Naive thymus-derived CD4-positive, alpha-beta T cell (primary cell): Measurements from ENCODE around the gene CGNL1. TPM values are rescaled to one million over a fixed set of nuclear protein-coding genes. Genes with fewer than 3 reads are reported as not detected.

Experiments used
- ATAC-seq: fragments of 150-1000 bp; cut with Tn5 transposase; 2 replicates; pipeline ENCODE4 v1.10.0; 2021; ENCODE audit warnings: mild to moderate bottlenecking, moderate library complexity
- CTCF ChIA-PET: fragments of 350-600 bp; sonication (Branson Sonifier 250); formaldehyde crosslinking; loops from one replicate; lab custom pipeline; 2021; ENCODE audit warnings: antibody characterized with exemption; lab: Charles Lee
- POLR2A ChIA-PET: fragments of 350-600 bp; sonication (Branson Sonifier 250); formaldehyde crosslinking; loops from one replicate; lab custom pipeline; 2021; ENCODE audit warnings: antibody characterized with exemption, inconsistent platforms; lab: Charles Lee
- DNase-seq, 9 donors: peaks; one replicate each; pipeline versions ENCODE4 v3.0.0 to v3.0.0-alpha.2; 2020 to 2022; ENCODE audit warnings: mixed read lengths in 1 of 9
- H3K27ac ChIP-seq: one replicate; pipeline ENCODE4 v1.7.0; 2013; ENCODE audit warnings: mild to moderate bottlenecking, low read depth, low read length, moderate library complexity
- H3K27me3 ChIP-seq, 2 donors: one replicate each; pipeline ENCODE4 v1.7.0; 2013; ENCODE audit warnings: low read length in 2 of 2, mild to moderate bottlenecking in 2 of 2, moderate library complexity in 2 of 2; ENCODE audit not compliant: control insufficient read depth in 2 of 2, insufficient read depth in 2 of 2
- H3K36me3 ChIP-seq, 3 experiments: 1 replicate in 2 of 3; 2 replicates in 1 of 3; pipeline ENCODE4 v1.7.0; 2013; ENCODE audit warnings: low read length in 3 of 3, mild to moderate bottlenecking in 3 of 3, moderate library complexity in 1 of 3; ENCODE audit not compliant: insufficient read depth in 3 of 3, control insufficient read depth in 2 of 3
- H3K4me1 ChIP-seq, 2 donors: one replicate each; pipeline ENCODE4 v1.7.0; 2013; ENCODE audit warnings: low read length in 2 of 2, mild to moderate bottlenecking in 2 of 2, moderate library complexity in 1 of 2; ENCODE audit not compliant: control insufficient read depth in 2 of 2, insufficient read depth in 2 of 2
- H3K4me3 ChIP-seq: 2 replicates; pipeline ENCODE4 v1.7.0; 2013; ENCODE audit warnings: mild to moderate bottlenecking, low read length
- H3K9me3 ChIP-seq, 3 experiments: 1 replicate in 2 of 3; 2 replicates in 1 of 3; pipeline ENCODE4 v1.7.0; 2013; ENCODE audit warnings: low read length in 3 of 3; ENCODE audit not compliant: control insufficient read depth in 2 of 3
- H3K27ac Mint-ChIP-seq, 9 donors: one replicate each; pipeline ENCODE4 v1.8.0; 2020 to 2022; ENCODE audit warnings: mixed read lengths in 9 of 9, mild to moderate bottlenecking in 8 of 9, moderate library complexity in 5 of 9, inconsistent platforms in 2 of 9
- H3K27me3 Mint-ChIP-seq, 5 donors: one replicate each; pipeline ENCODE4 v1.8.0; 2021 to 2022; ENCODE audit warnings: mixed read lengths in 5 of 5, mild to moderate bottlenecking in 1 of 5
- H3K36me3 Mint-ChIP-seq, 5 donors: one replicate each; pipeline ENCODE4 v1.8.0; 2020 to 2022; ENCODE audit warnings: mixed read lengths in 5 of 5, mild to moderate bottlenecking in 3 of 5, inconsistent platforms in 1 of 5
- H3K4me1 Mint-ChIP-seq, 7 donors: one replicate each; pipeline ENCODE4 v1.8.0; 2020 to 2022; ENCODE audit warnings: mixed read lengths in 7 of 7, mild to moderate bottlenecking in 3 of 7, inconsistent platforms in 1 of 7
- H3K4me3 Mint-ChIP-seq, 10 donors: one replicate each; pipeline ENCODE4 v1.8.0; 2020 to 2022; ENCODE audit warnings: mild to moderate bottlenecking in 10 of 10, mixed read lengths in 10 of 10, moderate library complexity in 6 of 10, inconsistent platforms in 2 of 10
- H3K9me3 Mint-ChIP-seq, 11 donors: one replicate each; pipeline ENCODE4 v1.8.0; 2020 to 2022; ENCODE audit warnings: mixed read lengths in 11 of 11, mild to moderate bottlenecking in 4 of 11, inconsistent platforms in 1 of 11, moderate library complexity in 1 of 11
- intact Hi-C, 2 donors: fragments of 100-400 bp; cut with micrococcal nuclease; formaldehyde crosslinking; loops; one replicate each; pipeline ENCODE4 v1.15.1; 2023
- polyA plus RNA-seq, 2 donors: library from polyadenylated mRNA; unstranded; fragments of 300-500 nt; fragmentation: Illumina TruSeq; gene quantifications; one replicate each; pipeline ENCODE4 v1.2.3, GENCODE V29; 2021
- total RNA-seq, 6 experiments: library from RNA in 5 of 6; stranded (reverse) in 5 of 6; gene quantifications; 1 replicate in 5 of 6; 2 replicates in 1 of 6; pipeline ENCODE4 v1.2.3 and lab custom pipeline; 2021 to 2026

CGNL1 gene
- total and polyA plus RNA-seq, 7 experiments from 2014 or later = not detected

GRCh38 chr15:57411945-57412768 lies 35.9 kb downstream of the CGNL1 start:
- H3K4me3 Mint-ChIP-seq = no peak overlapping the region
- DNase-seq = no peak
- H3K27ac Mint-ChIP-seq = no peak overlapping the region
- no peaks in the 10 kb centered on the region for H3K36me3 ChIP-seq
- H3K4me3 ChIP-seq = no peak overlapping the region
- H3K36me3 Mint-ChIP-seq = no peaks in the 10 kb centered on the region
- ChIA-PET POLR2A (no interaction called here), CTCF (no interaction called here)
- no peaks in the 10 kb centered on the region for H3K9me3 Mint-ChIP-seq
- peaks cover 8 to 23% (median 10%) of the 10 kb centered on the region in 5 donors for H3K27me3 Mint-ChIP-seq
- no peak for ATAC-seq
- intact Hi-C loops = no loop called here
- no peaks in the 10 kb centered on the region for H3K27me3 ChIP-seq
- no peaks in the 10 kb centered on the region for H3K4me1 ChIP-seq
- H3K4me1 Mint-ChIP-seq = peaks cover 0 to 3% (median 0%) of the 10 kb centered on the region in 7 donors
- H3K9me3 ChIP-seq = no peaks in the 10 kb centered on the region
- no peak overlapping the region for H3K27ac ChIP-seq

- intact Hi-C loops = no loop called here
- Histone ChIP-seq H3K27ac (no peak overlapping the region), H3K27me3 (no peaks in the 10 kb centered on the region), H3K4me3 (no peak overlapping the region), H3K36me3 (no peaks in the 10 kb centered on the region), H3K4me1 (no peaks in the 10 kb centered on the region), H3K9me3 (no peaks in the 10 kb centered on the region)
- no peak for DNase-seq
- ATAC-seq = no peak
- H3K27me3 Mint-ChIP-seq = peaks cover 2 to 17% (median 10%) of the 10 kb centered on the region in 5 donors
- H3K4me1 Mint-ChIP-seq = peaks cover 0 to 3% (median 0%) of the 10 kb centered on the region in 7 donors
- POLR2A ChIA-PET = no interaction called here
- CTCF ChIA-PET = no interaction called here
- H3K4me3 Mint-ChIP-seq = no peak overlapping the region
- peaks cover 0 to 1% (median 0%) of the 10 kb centered on the region in 11 donors for H3K9me3 Mint-ChIP-seq
- H3K27ac Mint-ChIP-seq = no peak overlapping the region
- no peaks in the 10 kb centered on the region for H3K36me3 Mint-ChIP-seq
These were observed 39.3 kb downstream of the CGNL1 start for GRCh38 chr15:57415602-57416001.

GRCh38 chr15:57418635-57419034 lies 42.3 kb downstream of the CGNL1 start:
- ATAC-seq (no peak), DNase-seq (no peak)
- no peak overlapping the region for H3K4me3 Mint-ChIP-seq
- H3K27me3 Mint-ChIP-seq = peaks cover under 1 to 14% (median 6%) of the 10 kb centered on the region in 5 donors
- no peaks in the 10 kb centered on the region for H3K36me3 ChIP-seq
- no peaks in the 10 kb centered on the region for H3K4me1 ChIP-seq
- no peak overlapping the region for H3K27ac Mint-ChIP-seq
- no peaks in the 10 kb centered on the region for H3K27me3 ChIP-seq
- no peak overlapping the region for H3K4me3 ChIP-seq
- H3K36me3 Mint-ChIP-seq = no peaks in the 10 kb centered on the region
- intact Hi-C loops = no loop called here
- H3K27ac ChIP-seq = no peak overlapping the region
- ChIA-PET CTCF (no interaction called here), POLR2A (no interaction called here)
- no peaks in the 10 kb centered on the region for H3K9me3 ChIP-seq
- H3K4me1 Mint-ChIP-seq = peaks cover 0 to 5% (median 0%) of the 10 kb centered on the region in 7 donors
- peaks cover 0 to 1% (median 0%) of the 10 kb centered on the region in 11 donors for H3K9me3 Mint-ChIP-seq

GRCh38 chr15:57419335-57419734 lies 43.0 kb downstream of the CGNL1 start:
- H3K27me3 ChIP-seq = no peaks in the 10 kb centered on the region
- CTCF ChIA-PET = no interaction called here
- H3K27ac ChIP-seq = no peak overlapping the region
- H3K27me3 Mint-ChIP-seq = peaks cover 0 to 16% (median 11%) of the 10 kb centered on the region in 5 donors
- H3K4me3 ChIP-seq = no peak overlapping the region
- H3K4me1 Mint-ChIP-seq = peaks cover 0 to 5% (median 0%) of the 10 kb centered on the region in 7 donors
- H3K27ac Mint-ChIP-seq = no peak overlapping the region
- POLR2A ChIA-PET = no interaction called here
- no peak for ATAC-seq
- H3K4me3 Mint-ChIP-seq = no peak overlapping the region
- no peak for DNase-seq
- intact Hi-C loops = no loop called here
- H3K4me1 ChIP-seq = no peaks in the 10 kb centered on the region
- H3K36me3 Mint-ChIP-seq = no peaks in the 10 kb centered on the region
- peaks cover 0 to 2% (median 0%) of the 10 kb centered on the region in 11 donors for H3K9me3 Mint-ChIP-seq
- H3K9me3 ChIP-seq = no peaks in the 10 kb centered on the region
- H3K36me3 ChIP-seq = no peaks in the 10 kb centered on the region

GRCh38 chr15:57421110-57421509 lies 44.8 kb downstream of the CGNL1 start:
- Histone ChIP-seq H3K9me3 (no peaks in the 10 kb centered on the region), H3K27me3 (no peaks in the 10 kb centered on the region), H3K36me3 (no peaks in the 10 kb centered on the region), H3K4me3 (no peak overlapping the region), H3K27ac (no peak overlapping the region), H3K4me1 (no peaks in the 10 kb centered on the region)
- Mint-ChIP-seq H3K27ac (no peak overlapping the region), H3K27me3 (peaks cover 0 to 13% (median 6%) of the 10 kb centered on the region in 5 donors), H3K36me3 (no peaks in the 10 kb centered on the region), H3K9me3 (peaks cover 0 to 2% (median 0%) of the 10 kb centered on the region in 11 donors), H3K4me3 (no peak overlapping the region), H3K4me1 (peaks cover 0 to 4% (median 0%) of the 10 kb centered on the region in 7 donors)
- intact Hi-C loops = no loop called here
- ATAC-seq (no peak), DNase-seq (no peak)
- ChIA-PET POLR2A (no interaction called here), CTCF (no interaction called here)

GRCh38 chr15:57421551-57421950 lies 45.2 kb downstream of the CGNL1 start:
- intact Hi-C loops = no loop called here
- Mint-ChIP-seq H3K4me1 (peaks cover 0 to 4% (median 0%) of the 10 kb centered on the region in 7 donors), H3K27me3 (peaks cover 0 to 13% (median 6%) of the 10 kb centered on the region in 5 donors), H3K9me3 (peaks cover 0 to 2% (median 0%) of the 10 kb centered on the region in 11 donors), H3K27ac (no peak overlapping the region), H3K4me3 (no peak overlapping the region), H3K36me3 (no peaks in the 10 kb centered on the region)
- Histone ChIP-seq H3K27me3 (no peaks in the 10 kb centered on the region), H3K9me3 (no peaks in the 10 kb centered on the region), H3K4me3 (no peak overlapping the region), H3K27ac (no peak overlapping the region), H3K36me3 (no peaks in the 10 kb centered on the region), H3K4me1 (no peaks in the 10 kb centered on the region)
- ChIA-PET POLR2A (no interaction called here), CTCF (no interaction called here)
- ATAC-seq = no peak
- no peak for DNase-seq
